H9 (cell line): Measurements from ENCODE around the gene MALRD1. TPM values are rescaled to one million over a fixed set of nuclear protein-coding genes. Genes with fewer than 3 reads are reported as not detected.

ENCODE experiments used
- DNase-seq: peaks from one replicate; pipeline ENCODE4 v3.0.0-alpha.2; 2017
- H2AFZ ChIP-seq: one replicate; pipeline ENCODE4 v1.6.1; 2013; ENCODE audit warnings: mild to moderate bottlenecking, low read length, control low read depth, moderate library complexity
- H2AK5ac ChIP-seq: 2 replicates; pipeline ENCODE4 v1.6.1; 2013; ENCODE audit warnings: low read length, control low read depth, mixed read lengths; ENCODE audit not compliant: insufficient read length
- H2BK120ac ChIP-seq: one replicate; pipeline ENCODE4 v1.6.1; 2013; ENCODE audit warnings: low read depth, mild to moderate bottlenecking, low read length, control low read depth, inconsistent platforms; ENCODE audit not compliant: poor library complexity, severe bottlenecking
- H2BK12ac ChIP-seq: 2 replicates; pipeline ENCODE4 v1.6.1; 2013; ENCODE audit warnings: low read length, control low read depth, mixed read lengths, low read depth; ENCODE audit not compliant: insufficient read length
- H2BK15ac ChIP-seq: 2 replicates; pipeline ENCODE4 v1.6.1; 2013; ENCODE audit warnings: low read depth, low read length, control low read depth
- H2BK20ac ChIP-seq: one replicate; pipeline ENCODE4 v1.6.1; 2013; ENCODE audit warnings: low read depth, mild to moderate bottlenecking, low read length, control low read depth, inconsistent platforms; ENCODE audit not compliant: poor library complexity, severe bottlenecking
- H2BK5ac ChIP-seq: 2 replicates; pipeline ENCODE4 v1.6.1; 2013; ENCODE audit warnings: low read length, control low read depth, mixed read lengths; ENCODE audit not compliant: insufficient read length
- H3K14ac ChIP-seq: 2 replicates; pipeline ENCODE4 v1.6.1; 2013; ENCODE audit warnings: low read length, control low read depth; ENCODE audit not compliant: insufficient read depth
- H3K18ac ChIP-seq: 2 replicates; pipeline ENCODE4 v1.6.1; 2013; ENCODE audit warnings: low read depth, mild to moderate bottlenecking, mixed read lengths, low read length, control low read depth; ENCODE audit not compliant: insufficient read length
- H3K23ac ChIP-seq: 2 replicates; pipeline ENCODE4 v1.6.1; 2013; ENCODE audit warnings: low read length, control low read depth, mixed read lengths, low read depth; ENCODE audit not compliant: insufficient read length
- H3K23me2 ChIP-seq: 2 replicates; pipeline ENCODE4 v1.6.1; 2013; ENCODE audit warnings: low read depth, mild to moderate bottlenecking, mixed read lengths, low read length, control low read depth; ENCODE audit not compliant: insufficient read length, poor library complexity, severe bottlenecking
- H3K27ac ChIP-seq: 2 replicates; pipeline ENCODE4 v1.5.1; 2013; ENCODE audit warnings: low read length, control low read depth, mixed read lengths, low read depth; ENCODE audit not compliant: insufficient read length
- H3K27me3 ChIP-seq: 2 replicates; pipeline ENCODE4 v1.6.1; 2013; ENCODE audit warnings: low read length, control low read depth, inconsistent platforms; ENCODE audit not compliant: insufficient read depth
- H3K4ac ChIP-seq: 2 replicates; pipeline ENCODE4 v1.6.1; 2013; ENCODE audit warnings: low read depth, mild to moderate bottlenecking, control low read depth, inconsistent platforms, low read length, moderate library complexity
- H3K4me1 ChIP-seq: 2 replicates; pipeline ENCODE4 v1.6.1; 2013; ENCODE audit warnings: low read length, control low read depth, inconsistent platforms; ENCODE audit not compliant: insufficient read depth
- H3K4me2 ChIP-seq: 2 replicates; pipeline ENCODE4 v1.6.1; 2013; ENCODE audit warnings: low read length, control low read depth, mixed read lengths; ENCODE audit not compliant: insufficient read length, insufficient read depth
- H3K56ac ChIP-seq: 2 replicates; pipeline ENCODE4 v1.6.1; 2013; ENCODE audit warnings: low read depth, mild to moderate bottlenecking, mixed read lengths, low read length, control low read depth; ENCODE audit not compliant: insufficient read length
- H3K79me1 ChIP-seq: 2 replicates; pipeline ENCODE4 v1.6.1; 2013; ENCODE audit warnings: low read depth, mild to moderate bottlenecking, moderate library complexity, low read length, control low read depth, inconsistent platforms; ENCODE audit not compliant: insufficient read depth, poor library complexity, severe bottlenecking
- H3K79me2 ChIP-seq: 2 replicates; pipeline ENCODE4 v1.6.1; 2013; ENCODE audit warnings: low read length, control low read depth, inconsistent platforms; ENCODE audit not compliant: insufficient read depth
- H3K9ac ChIP-seq: 2 replicates; pipeline ENCODE4 v1.6.1; 2013; ENCODE audit warnings: low read length, control low read depth, mixed read lengths; ENCODE audit not compliant: insufficient read length; ENCODE audit errors: extremely low read depth
- H3K9me3 ChIP-seq: one replicate; pipeline ENCODE4 v1.6.1; 2013; ENCODE audit warnings: low read depth, low read length, inconsistent platforms; ENCODE audit not compliant: control insufficient read depth
- H3T11ph ChIP-seq: one replicate; pipeline ENCODE4 v1.6.1; 2013; ENCODE audit warnings: mild to moderate bottlenecking, low read length, control low read depth, inconsistent platforms
- H4K20me1 ChIP-seq: one replicate; pipeline ENCODE4 v1.6.1; 2013; ENCODE audit not compliant: control insufficient read depth, insufficient read length, insufficient read depth
- H4K5ac ChIP-seq: 2 replicates; pipeline ENCODE4 v1.6.1; 2013; ENCODE audit warnings: low read depth, mild to moderate bottlenecking, mixed read lengths, low read length, control low read depth; ENCODE audit not compliant: insufficient read length
- H4K8ac ChIP-seq: replicated peaks from 2 replicates; pipeline ENCODE4 v1.6.1; 2013; ENCODE audit warnings: low read length, control low read depth, mixed read lengths, low read depth; ENCODE audit not compliant: insufficient read length
- H4K91ac ChIP-seq: 2 replicates; pipeline ENCODE4 v1.6.1; 2013; ENCODE audit warnings: low read depth, mild to moderate bottlenecking, moderate library complexity, mixed read lengths, low read length, control low read depth; ENCODE audit not compliant: insufficient read length
- H3K27ac Mint-ChIP-seq, 3 experiments: 2 replicates in 2 of 3; 3 replicates in 1 of 3; pipeline ENCODE4 v1.8.0; 2020 to 2021; ENCODE audit warnings: mixed read lengths in 3 of 3, mild to moderate bottlenecking in 1 of 3, moderate library complexity in 1 of 3
- H3K27me3 Mint-ChIP-seq: 2 replicates; pipeline ENCODE4 v1.8.0; 2021; ENCODE audit warnings: low read depth, mild to moderate bottlenecking, moderate library complexity, mixed read lengths
- H3K36me3 Mint-ChIP-seq, 3 experiments: 2 replicates in 2 of 3; 3 replicates in 1 of 3; pipeline ENCODE4 v1.8.0; 2020 to 2021; ENCODE audit warnings: low read depth in 3 of 3, mixed read lengths in 3 of 3; ENCODE audit not compliant: insufficient read depth in 1 of 3
- H3K4me1 Mint-ChIP-seq, 2 experiments: 2 replicates each; pipeline ENCODE4 v1.8.0; 2020; ENCODE audit warnings: mixed read lengths in 2 of 2
- H3K4me3 Mint-ChIP-seq, 2 experiments: 2 replicates in 1 of 2; 3 replicates in 1 of 2; pipeline ENCODE4 v1.8.0; 2020 to 2021; ENCODE audit warnings: mild to moderate bottlenecking in 2 of 2, mixed read lengths in 2 of 2, moderate library complexity in 1 of 2
- H3K9me3 Mint-ChIP-seq, 2 experiments: 2 replicates in 1 of 2; 3 replicates in 1 of 2; pipeline ENCODE4 v1.8.0; 2020; ENCODE audit warnings: mild to moderate bottlenecking in 2 of 2, mixed read lengths in 2 of 2, moderate library complexity in 1 of 2
- total RNA-seq: library from RNA; stranded (reverse); gene quantifications from 2 replicates; pipeline ENCODE4 v1.2.1, GENCODE V29; 2021
- TF ChIP-seq, protein P1 (sequence below): fragments of 200-600 bp; sonication (generic); conservative IDR thresholded peaks from 3 replicates; pipeline ENCODE4 v1.8.0; 2021; ENCODE audit warnings: antibody characterized with exemption, mild to moderate bottlenecking

Gene MALRD1
- total RNA-seq, 1 experiment from 2014 or later: 0.20 TPM

DNA sequence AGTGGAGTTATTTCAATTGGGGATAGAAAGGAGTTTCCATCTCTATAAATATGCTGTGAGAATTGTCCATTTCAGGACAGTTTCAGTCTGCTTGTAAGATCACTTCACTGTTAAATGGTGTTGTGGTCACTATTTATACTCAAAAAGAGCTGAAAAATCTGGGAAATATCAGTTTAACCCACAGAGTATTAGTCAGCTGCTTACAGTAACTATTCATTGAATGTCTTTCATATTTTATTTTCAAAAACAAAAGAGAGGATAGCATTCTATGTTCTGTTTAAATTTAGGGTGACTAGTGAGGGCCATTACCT is 682.3 kb downstream of the MALRD1 start:
- Histone ChIP-seq H3K27ac (no peak overlapping the region), H3K9me3 (no peaks in the 10 kb centered on the region), H3T11ph (no peak overlapping the region), H3K4ac (no peak overlapping the region), H2AK5ac (no peak overlapping the region), H3K18ac (no peak overlapping the region), H4K20me1 (no peaks in the 10 kb centered on the region), H3K23me2 (no peaks in the 10 kb centered on the region), H2BK20ac (no peak overlapping the region), H2AFZ (no peak overlapping the region), H3K4me1 (no peaks in the 10 kb centered on the region), H2BK15ac (no peak overlapping the region), H3K4me2 (no peak overlapping the region), H4K91ac (no peak overlapping the region), H4K8ac (no peak overlapping the region), H3K14ac (no peak overlapping the region), H2BK12ac (no peak overlapping the region), H3K79me1 (no peaks in the 10 kb centered on the region), H3K9ac (no peak overlapping the region), H3K56ac (no peak overlapping the region), H4K5ac (no peak overlapping the region), H3K27me3 (no peaks in the 10 kb centered on the region), H2BK120ac (no peak overlapping the region), H2BK5ac (no peak overlapping the region), H3K23ac (no peak overlapping the region), H3K79me2 (no peaks in the 10 kb centered on the region)
- DNase-seq: no peak
- H3K4me3 Mint-ChIP-seq: no peak overlapping the region
- no peak overlapping the region for H3K27ac Mint-ChIP-seq
- no peaks in the 10 kb centered on the region for H3K4me1 Mint-ChIP-seq
- H3K27me3 Mint-ChIP-seq: no peaks in the 10 kb centered on the region
- peaks cover 0 to 2% (median 0%) of the 10 kb centered on the region in 3 experiments; a peak in 1 of 7 replicates for H3K36me3 Mint-ChIP-seq
- TF ChIP-seq, protein P1, sequence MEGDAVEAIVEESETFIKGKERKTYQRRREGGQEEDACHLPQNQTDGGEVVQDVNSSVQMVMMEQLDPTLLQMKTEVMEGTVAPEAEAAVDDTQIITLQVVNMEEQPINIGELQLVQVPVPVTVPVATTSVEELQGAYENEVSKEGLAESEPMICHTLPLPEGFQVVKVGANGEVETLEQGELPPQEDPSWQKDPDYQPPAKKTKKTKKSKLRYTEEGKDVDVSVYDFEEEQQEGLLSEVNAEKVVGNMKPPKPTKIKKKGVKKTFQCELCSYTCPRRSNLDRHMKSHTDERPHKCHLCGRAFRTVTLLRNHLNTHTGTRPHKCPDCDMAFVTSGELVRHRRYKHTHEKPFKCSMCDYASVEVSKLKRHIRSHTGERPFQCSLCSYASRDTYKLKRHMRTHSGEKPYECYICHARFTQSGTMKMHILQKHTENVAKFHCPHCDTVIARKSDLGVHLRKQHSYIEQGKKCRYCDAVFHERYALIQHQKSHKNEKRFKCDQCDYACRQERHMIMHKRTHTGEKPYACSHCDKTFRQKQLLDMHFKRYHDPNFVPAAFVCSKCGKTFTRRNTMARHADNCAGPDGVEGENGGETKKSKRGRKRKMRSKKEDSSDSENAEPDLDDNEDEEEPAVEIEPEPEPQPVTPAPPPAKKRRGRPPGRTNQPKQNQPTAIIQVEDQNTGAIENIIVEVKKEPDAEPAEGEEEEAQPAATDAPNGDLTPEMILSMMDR: no peak
- peaks cover 0 to 3% of the 10 kb centered on the region in 2 experiments; a peak in 2 of 5 replicates for H3K9me3 Mint-ChIP-seq
